K562 (cell line): ENCODE measurements around the gene AAMP. TPM values are rescaled to one million over a fixed set of nuclear protein-coding genes. Genes with fewer than 3 reads are reported as not detected.

ENCODE experiments used
- ATAC-seq: fragments of 200-7000 bp; cut with Tn5 transposase; 3 replicates; pipeline ENCODE4 v1.9.1; 2020; ENCODE audit warnings: moderate library complexity
- BruUV-seq: library from RNA; stranded (reverse); fragments of 400-500 nt; replicated peaks from 2 replicates; lab custom pipeline; 2021; lab: Mats Ljungman, UMichigan
- CTCF ChIA-PET: fragments of 300-600 bp; formaldehyde crosslinking; extraction: SDS; loops from one replicate; lab custom pipeline; 2021; ENCODE audit warnings: low intra/inter-chr PET ratio; lab: Yijun Ruan, JAX
- POLR2A ChIA-PET: fragments of 300-600, 350-650 bp; sonication (Branson Sonifier 250); formaldehyde crosslinking; extraction: SDS; loops from one replicate; lab custom pipeline; 2021; ENCODE audit warnings: antibody characterized with exemption, inconsistent platforms; lab: Yijun Ruan, JAX
- DNase-seq, 4 experiments: peaks; one replicate each; pipeline versions ENCODE4 v3.0.0 to v3.0.0-alpha.2; 2011 to 2018; ENCODE audit warnings: low spot score in 3 of 4, mixed read lengths in 3 of 4; ENCODE audit errors: extremely low read depth in 1 of 4
- FAIRE-seq: peaks from 2 replicates; lab custom pipeline; 2011; peaks lifted over from hg19 to GRCh38; lab: Jason Lieb, UNC
- H2AFZ ChIP-seq: 2 replicates; pipeline ENCODE4 v1.6.0; 2011; ENCODE audit warnings: low read depth, low read length, control low read depth, inconsistent platforms
- H3K27ac ChIP-seq: fragments of 200-600 bp; 3 replicates; pipeline ENCODE4 v1.8.0; 2011; ENCODE audit warnings: low read depth, mild to moderate bottlenecking, control low read depth, inconsistent platforms, low read length, moderate library complexity, mixed read lengths; ENCODE audit errors: extremely low read depth
- H3K27me3 ChIP-seq, 2 experiments: fragments of 300-600 bp in 1 of 2; 2 replicates in 1 of 2; 3 replicates in 1 of 2; pipeline versions ENCODE4 v1.6.0 to v1.8.0; 2011; ENCODE audit warnings: inconsistent platforms in 2 of 2, low read length in 2 of 2, mild to moderate bottlenecking in 1 of 2, mixed read lengths in 1 of 2, moderate library complexity in 1 of 2; ENCODE audit not compliant: control insufficient read depth in 2 of 2, insufficient read depth in 2 of 2
- H3K36me3 ChIP-seq: fragments of 300-600 bp; 3 replicates; pipeline ENCODE4 v1.8.0; 2011; ENCODE audit warnings: mild to moderate bottlenecking, low read length, inconsistent platforms; ENCODE audit not compliant: control insufficient read depth, insufficient read depth
- H3K4me1 ChIP-seq, 2 experiments: fragments of 200-600 bp in 1 of 2; replicated peaks in 1 of 2; 2 replicates in 1 of 2; 3 replicates in 1 of 2; pipeline versions ENCODE4 v1.5.1 to v1.8.0; 2011; ENCODE audit warnings: inconsistent platforms in 2 of 2, low read length in 2 of 2, mild to moderate bottlenecking in 1 of 2, mixed read lengths in 1 of 2, moderate library complexity in 1 of 2; ENCODE audit not compliant: control insufficient read depth in 2 of 2, insufficient read depth in 2 of 2
- H3K4me2 ChIP-seq: 2 replicates; pipeline ENCODE4 v1.6.1; 2011; ENCODE audit warnings: low read length, control low read depth, inconsistent platforms, mixed read lengths; ENCODE audit not compliant: insufficient read depth
- H3K4me3 ChIP-seq: fragments of 200-600 bp; sonication (generic), shearing (Covaris generic); 2 replicates; pipeline ENCODE4 v1.5.1; 2016; ENCODE audit warnings: control low read depth, inconsistent platforms
- H3K79me2 ChIP-seq: fragments of 200-600 bp; 3 replicates; pipeline ENCODE4 v1.8.0; 2011; ENCODE audit warnings: low read length, inconsistent platforms; ENCODE audit not compliant: control insufficient read depth, insufficient read depth
- H3K9ac ChIP-seq, 2 experiments: 2 replicates each; pipeline versions ENCODE4 v1.6.0 to v1.6.1; 2011; ENCODE audit warnings: low read depth in 2 of 2, low read length in 2 of 2, control low read depth in 1 of 2, inconsistent platforms in 1 of 2, mild to moderate bottlenecking in 1 of 2, mixed read lengths in 1 of 2; ENCODE audit not compliant: insufficient read depth in 1 of 2
- H3K9me1 ChIP-seq: one replicate; pipeline ENCODE4 v1.6.0; 2011; ENCODE audit warnings: inconsistent platforms, mild to moderate bottlenecking, low read length, moderate library complexity; ENCODE audit not compliant: control insufficient read depth, insufficient read depth
- H3K9me3 ChIP-seq: replicated peaks from 2 replicates; pipeline ENCODE4 v1.5.1; 2011; ENCODE audit warnings: low read depth, low read length, inconsistent platforms; ENCODE audit not compliant: control insufficient read depth, insufficient read depth
- H4K20me1 ChIP-seq: replicated peaks from 2 replicates; pipeline ENCODE4 v1.6.1; 2011; ENCODE audit warnings: low read length, inconsistent platforms, mixed read lengths; ENCODE audit not compliant: control insufficient read depth, insufficient read depth
- ARID1B ChIP-seq: fragments of 450-650 bp; IDR thresholded peaks from 2 replicates; pipeline ENCODE4 v1.6.1; 2016; ENCODE audit warnings: antibody characterized with exemption, mild to moderate bottlenecking, inconsistent platforms
- CCNT2 ChIP-seq: IDR thresholded peaks from 2 replicates; pipeline ENCODE4 v1.6.1; 2011; ENCODE audit warnings: borderline replicate concordance, low read depth, mild to moderate bottlenecking, moderate library complexity, mixed read lengths, low read length; ENCODE audit not compliant: insufficient read length; ENCODE audit errors: extremely low read depth
- EWSR1 ChIP-seq: fragments of 450-650 bp; IDR thresholded peaks from 2 replicates; pipeline ENCODE4 v1.6.1; 2018; ENCODE audit warnings: borderline replicate concordance, mild to moderate bottlenecking, low read depth, moderate library complexity; ENCODE audit not compliant: partially characterized antibody
- GATA2 ChIP-seq: sonication (generic); formaldehyde crosslinking; IDR thresholded peaks from 2 replicates; pipeline ENCODE4 v1.4.0; 2020; ENCODE audit warnings: mild to moderate bottlenecking, missing genetic modification reagents
- NRF1 ChIP-seq, 2 experiments: fragments of 450-650 bp; IDR thresholded peaks in 1 of 2; conservative IDR thresholded peaks in 1 of 2; 2 replicates each; pipeline ENCODE4 v1.6.1; 2014; ENCODE audit warnings: mild to moderate bottlenecking in 2 of 2
- RHOXF2B ChIP-seq: fragments of 250-450 bp; sonication (Bioruptor Pico); conservative IDR thresholded peaks from 2 replicates; pipeline ENCODE4 v1.5.1; 2021
- TBP ChIP-seq: optimal IDR thresholded peaks from 2 replicates; pipeline ENCODE3; 2011; ENCODE audit warnings: low read depth, low read length, improper control_type of control experiment
- TSC22D4 ChIP-seq: fragments of 450-650 bp; IDR thresholded peaks from 2 replicates; pipeline ENCODE4 v1.6.1; 2016; ENCODE audit warnings: missing genetic modification characterization, missing biosample characterization, control low read depth
- ZKSCAN1 ChIP-seq: fragments of 150-350 bp; IDR thresholded peaks from 2 replicates; pipeline ENCODE4 v1.6.1; 2016; ENCODE audit warnings: low read depth, low read length
- ZNF12 ChIP-seq: sonication (generic); formaldehyde crosslinking; IDR thresholded peaks from 2 replicates; pipeline ENCODE4 v1.4.0; 2020; ENCODE audit warnings: mild to moderate bottlenecking, missing genetic modification reagents
- ZNF41 ChIP-seq: fragments of 250-450 bp; sonication (Bioruptor Pico); conservative IDR thresholded peaks from 2 replicates; pipeline ENCODE4 v1.4.0; 2020; ENCODE audit warnings: mild to moderate bottlenecking
- WGBS: fragments of 100-300 bp; shearing (Covaris generic); methylation state at CpG from one replicate; pipeline ENCODE4 v1.1.6; 2016; ENCODE audit warnings: low coverage, mixed read lengths; ENCODE audit not compliant: insufficient coverage; ENCODE audit errors: missing lambda C conversion rate; 5-methylcytosine and 5-hydroxymethylcytosine counted together
- in situ Hi-C: fragments of 300-500 bp; cut with MboI; formaldehyde crosslinking; loops from 4 replicates; pipeline ENCODE4 v1.15.0; 2018; ENCODE audit warnings: inconsistent platforms, mixed read lengths
- intact Hi-C: fragments of 100-400 bp; cut with micrococcal nuclease; formaldehyde crosslinking; loops from 2 replicates; pipeline ENCODE4 v1.14.2; 2022
- polyA plus RNA-seq, 8 experiments: library from polyadenylated mRNA; depleted of rRNA in 4 of 8; stranded (reverse) in 5 of 8; unstranded in 3 of 8; fragments of >200 nt; fragmentation: Nextera tagmentation in 2 of 8; fragmentation: Illumina TruSeq in 1 of 8; extraction: Ambion mirVana in 2 of 8; extraction: Trizol in 1 of 8; gene quantifications; 2 replicates each; pipeline versions ENCODE4 v1.2.1 to v1.2.3, GENCODE V29; 2011 to 2014; ENCODE audit warnings: inconsistent platforms in 1 of 8, missing spikeins in 1 of 8
- total RNA-seq, 7 experiments: library from RNA; depleted of rRNA in 6 of 7; stranded (reverse); fragments of >200 nt in 6 of 7; fragmentation: Illumina TruSeq in 2 of 7; extraction: Trizol in 2 of 7; gene quantifications; 2 replicates each; pipeline versions ENCODE4 v1.2.1 to v1.2.3, GENCODE V29; 2011 to 2021; ENCODE audit warnings: low replicate concordance in 1 of 7
- TF ChIP-seq, protein P1 (sequence below): fragments of 250-450 bp; sonication (Bioruptor Pico); IDR thresholded peaks from 2 replicates; pipeline ENCODE4 v1.8.0; 2021; ENCODE audit warnings: borderline replicate concordance, mild to moderate bottlenecking, moderate library complexity; ENCODE audit not compliant: poor library complexity, severe bottlenecking
- TF ChIP-seq, protein P2 (sequence below): fragments of 250-450 bp; sonication (Bioruptor Pico); IDR thresholded peaks from 2 replicates; pipeline ENCODE4 v1.4.0; 2020; ENCODE audit warnings: mild to moderate bottlenecking, moderate library complexity
- TF ChIP-seq, protein P3 (sequence below): fragments of 250-450 bp; sonication (Bioruptor Pico); IDR thresholded peaks from 2 replicates; pipeline ENCODE4 v1.4.0; 2020

AAMP gene
- total and polyA plus RNA-seq, 9 of the 15 experiments (the other 6 are each of a cell fraction or from before 2014, with no cell fraction given), result 5.7 to 197 (median 94.1) TPM

DNA sequence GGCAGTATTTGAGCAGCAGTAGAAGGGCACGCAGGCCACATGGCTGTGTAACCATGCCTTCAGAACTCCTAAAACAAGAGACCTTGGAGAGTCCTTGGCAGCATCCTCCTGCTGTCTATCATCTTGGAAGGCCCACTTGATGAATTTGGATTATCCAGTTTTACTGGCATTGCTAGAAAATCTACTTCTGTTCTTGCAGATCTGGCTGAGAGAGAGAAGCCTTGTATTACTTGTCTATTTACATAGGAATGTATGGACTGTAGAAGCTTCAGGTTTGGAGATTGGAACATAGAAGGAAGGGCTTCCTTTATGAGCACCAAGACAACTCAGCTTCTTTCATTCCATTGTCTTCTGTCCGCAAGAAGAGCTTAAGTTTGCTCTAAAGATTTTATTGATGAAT is 25.3 kb downstream of the AAMP start:
- Histone ChIP-seq H4K20me1 (no peaks in the 10 kb centered on the region), H3K4me2 (no peak overlapping the region), H3K9me1 (no peaks in the 10 kb centered on the region), H3K79me2 (no peaks in the 10 kb centered on the region), H3K9me3 (no peaks in the 10 kb centered on the region), H3K4me1 (no peaks in the 10 kb centered on the region), H3K36me3 (peaks cover 73% of the 10 kb centered on the region), H3K27ac (no peak overlapping the region), H3K9ac (no peak overlapping the region), H2AFZ (no peak overlapping the region), H3K4me3 (no peak overlapping the region), H3K27me3 (no peaks in the 10 kb centered on the region)
- DNase-seq (no peak), FAIRE-seq (no peak), ATAC-seq (no peak)
- ChIA-PET CTCF (no interaction called here), POLR2A (interaction anchor here (0.6 to 1.1 kb wide), 2 partner anchors 15 to 16 kb away, joined by 3 read pairs; no protein-coding TSS in a partner anchor)
- intact Hi-C loops, result no loop called here
- BruUV-seq, result no TSS peak
- in situ Hi-C loops, result no loop called here
- 100% methylated on average over 1 of the region's 2 CpGs for WGBS
- TF ChIP-seq, protein P1, sequence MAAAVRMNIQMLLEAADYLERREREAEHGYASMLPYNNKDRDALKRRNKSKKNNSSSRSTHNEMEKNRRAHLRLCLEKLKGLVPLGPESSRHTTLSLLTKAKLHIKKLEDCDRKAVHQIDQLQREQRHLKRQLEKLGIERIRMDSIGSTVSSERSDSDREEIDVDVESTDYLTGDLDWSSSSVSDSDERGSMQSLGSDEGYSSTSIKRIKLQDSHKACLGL (CRISPR knock-in tag), result no peak
- TF ChIP-seq ZNF12 (CRISPR knock-in tag), result no peak
- no peak for TF ChIP-seq NRF1 (conservative IDR thresholded peaks at IDR 0.05 in 1 of 2, IDR thresholded peaks at IDR 0.05 in 1 of 2)
- TF ChIP-seq CCNT2, result no peak
- no peak for TF ChIP-seq ZNF41 (CRISPR knock-in tag)
- TF ChIP-seq, protein P2, sequence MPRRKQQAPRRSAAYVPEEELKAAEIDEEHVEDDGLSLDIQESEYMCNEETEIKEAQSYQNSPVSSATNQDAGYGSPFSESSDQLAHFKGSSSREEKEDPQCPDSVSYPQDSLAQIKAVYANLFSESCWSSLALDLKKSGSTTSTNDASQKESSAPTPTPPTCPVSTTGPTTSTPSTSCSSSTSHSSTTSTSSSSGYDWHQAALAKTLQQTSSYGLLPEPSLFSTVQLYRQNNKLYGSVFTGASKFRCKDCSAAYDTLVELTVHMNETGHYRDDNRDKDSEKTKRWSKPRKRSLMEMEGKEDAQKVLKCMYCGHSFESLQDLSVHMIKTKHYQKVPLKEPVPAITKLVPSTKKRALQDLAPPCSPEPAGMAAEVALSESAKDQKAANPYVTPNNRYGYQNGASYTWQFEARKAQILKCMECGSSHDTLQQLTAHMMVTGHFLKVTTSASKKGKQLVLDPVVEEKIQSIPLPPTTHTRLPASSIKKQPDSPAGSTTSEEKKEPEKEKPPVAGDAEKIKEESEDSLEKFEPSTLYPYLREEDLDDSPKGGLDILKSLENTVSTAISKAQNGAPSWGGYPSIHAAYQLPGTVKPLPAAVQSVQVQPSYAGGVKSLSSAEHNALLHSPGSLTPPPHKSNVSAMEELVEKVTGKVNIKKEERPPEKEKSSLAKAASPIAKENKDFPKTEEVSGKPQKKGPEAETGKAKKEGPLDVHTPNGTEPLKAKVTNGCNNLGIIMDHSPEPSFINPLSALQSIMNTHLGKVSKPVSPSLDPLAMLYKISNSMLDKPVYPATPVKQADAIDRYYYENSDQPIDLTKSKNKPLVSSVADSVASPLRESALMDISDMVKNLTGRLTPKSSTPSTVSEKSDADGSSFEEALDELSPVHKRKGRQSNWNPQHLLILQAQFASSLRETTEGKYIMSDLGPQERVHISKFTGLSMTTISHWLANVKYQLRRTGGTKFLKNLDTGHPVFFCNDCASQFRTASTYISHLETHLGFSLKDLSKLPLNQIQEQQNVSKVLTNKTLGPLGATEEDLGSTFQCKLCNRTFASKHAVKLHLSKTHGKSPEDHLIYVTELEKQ (CRISPR knock-in tag), result no peak
- no peak for TF ChIP-seq TBP
- TF ChIP-seq, protein P3, sequence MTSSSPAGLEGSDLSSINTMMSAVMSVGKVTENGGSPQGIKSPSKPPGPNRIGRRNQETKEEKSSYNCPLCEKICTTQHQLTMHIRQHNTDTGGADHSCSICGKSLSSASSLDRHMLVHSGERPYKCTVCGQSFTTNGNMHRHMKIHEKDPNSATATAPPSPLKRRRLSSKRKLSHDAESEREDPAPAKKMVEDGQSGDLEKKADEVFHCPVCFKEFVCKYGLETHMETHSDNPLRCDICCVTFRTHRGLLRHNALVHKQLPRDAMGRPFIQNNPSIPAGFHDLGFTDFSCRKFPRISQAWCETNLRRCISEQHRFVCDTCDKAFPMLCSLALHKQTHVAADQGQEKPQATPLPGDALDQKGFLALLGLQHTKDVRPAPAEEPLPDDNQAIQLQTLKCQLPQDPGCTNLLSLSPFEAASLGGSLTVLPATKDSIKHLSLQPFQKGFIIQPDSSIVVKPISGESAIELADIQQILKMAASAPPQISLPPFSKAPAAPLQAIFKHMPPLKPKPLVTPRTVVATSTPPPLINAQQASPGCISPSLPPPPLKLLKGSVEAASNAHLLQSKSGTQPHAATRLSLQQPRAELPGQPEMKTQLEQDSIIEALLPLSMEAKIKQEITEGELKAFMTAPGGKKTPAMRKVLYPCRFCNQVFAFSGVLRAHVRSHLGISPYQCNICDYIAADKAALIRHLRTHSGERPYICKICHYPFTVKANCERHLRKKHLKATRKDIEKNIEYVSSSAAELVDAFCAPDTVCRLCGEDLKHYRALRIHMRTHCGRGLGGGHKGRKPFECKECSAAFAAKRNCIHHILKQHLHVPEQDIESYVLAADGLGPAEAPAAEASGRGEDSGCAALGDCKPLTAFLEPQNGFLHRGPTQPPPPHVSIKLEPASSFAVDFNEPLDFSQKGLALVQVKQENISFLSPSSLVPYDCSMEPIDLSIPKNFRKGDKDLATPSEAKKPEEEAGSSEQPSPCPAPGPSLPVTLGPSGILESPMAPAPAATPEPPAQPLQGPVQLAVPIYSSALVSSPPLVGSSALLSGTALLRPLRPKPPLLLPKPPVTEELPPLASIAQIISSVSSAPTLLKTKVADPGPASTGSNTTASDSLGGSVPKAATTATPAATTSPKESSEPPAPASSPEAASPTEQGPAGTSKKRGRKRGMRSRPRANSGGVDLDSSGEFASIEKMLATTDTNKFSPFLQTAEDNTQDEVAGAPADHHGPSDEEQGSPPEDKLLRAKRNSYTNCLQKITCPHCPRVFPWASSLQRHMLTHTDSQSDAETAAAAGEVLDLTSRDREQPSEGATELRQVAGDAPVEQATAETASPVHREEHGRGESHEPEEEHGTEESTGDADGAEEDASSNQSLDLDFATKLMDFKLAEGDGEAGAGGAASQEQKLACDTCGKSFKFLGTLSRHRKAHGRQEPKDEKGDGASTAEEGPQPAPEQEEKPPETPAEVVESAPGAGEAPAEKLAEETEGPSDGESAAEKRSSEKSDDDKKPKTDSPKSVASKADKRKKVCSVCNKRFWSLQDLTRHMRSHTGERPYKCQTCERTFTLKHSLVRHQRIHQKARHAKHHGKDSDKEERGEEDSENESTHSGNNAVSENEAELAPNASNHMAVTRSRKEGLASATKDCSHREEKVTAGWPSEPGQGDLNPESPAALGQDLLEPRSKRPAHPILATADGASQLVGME, result no peak
- no peak for TF ChIP-seq GATA2 (CRISPR knock-in tag)
- no peak for TF ChIP-seq TSC22D4 (tag)
- no peak for TF ChIP-seq RHOXF2B
- no peak for TF ChIP-seq ARID1B
- no peak for TF ChIP-seq ZKSCAN1
- TF ChIP-seq EWSR1, result no peak
